Measurements from ENCODE around the gene SDR42E1.
A peak's percentile ranks its signal among the peaks of the same experiment; 100 is the strongest.

Gene SDR42E1

GRCh38 chr16:81939164-81940056, 71.9 kb downstream of the SDR42E1 start:
- H3K27ac ChIP-seq: no peak overlapping the region

More at GRCh38 chr16:81939164-81940056, 71.9 kb downstream of the SDR42E1 start:
- TF ChIP-seq, protein P1, sequence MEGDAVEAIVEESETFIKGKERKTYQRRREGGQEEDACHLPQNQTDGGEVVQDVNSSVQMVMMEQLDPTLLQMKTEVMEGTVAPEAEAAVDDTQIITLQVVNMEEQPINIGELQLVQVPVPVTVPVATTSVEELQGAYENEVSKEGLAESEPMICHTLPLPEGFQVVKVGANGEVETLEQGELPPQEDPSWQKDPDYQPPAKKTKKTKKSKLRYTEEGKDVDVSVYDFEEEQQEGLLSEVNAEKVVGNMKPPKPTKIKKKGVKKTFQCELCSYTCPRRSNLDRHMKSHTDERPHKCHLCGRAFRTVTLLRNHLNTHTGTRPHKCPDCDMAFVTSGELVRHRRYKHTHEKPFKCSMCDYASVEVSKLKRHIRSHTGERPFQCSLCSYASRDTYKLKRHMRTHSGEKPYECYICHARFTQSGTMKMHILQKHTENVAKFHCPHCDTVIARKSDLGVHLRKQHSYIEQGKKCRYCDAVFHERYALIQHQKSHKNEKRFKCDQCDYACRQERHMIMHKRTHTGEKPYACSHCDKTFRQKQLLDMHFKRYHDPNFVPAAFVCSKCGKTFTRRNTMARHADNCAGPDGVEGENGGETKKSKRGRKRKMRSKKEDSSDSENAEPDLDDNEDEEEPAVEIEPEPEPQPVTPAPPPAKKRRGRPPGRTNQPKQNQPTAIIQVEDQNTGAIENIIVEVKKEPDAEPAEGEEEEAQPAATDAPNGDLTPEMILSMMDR (conservative IDR thresholded peaks at IDR 0.05): peak; percentile 14
- TF ChIP-seq ZFX (IDR thresholded peaks at IDR 0.05): no peak
